NCI-H2029 (cell line): ENCODE results near the gene ARHGEF10L.
"Not testable (repeated sequence)": the region's sequence is repeated elsewhere in the genome, so short reads cannot be mapped to it uniquely, and the experiment has no call there.

Source experiments
- DNase-seq: peaks from one replicate; lab custom pipeline; 2025; lab: John Stamatoyannopoulos, UW

ARHGEF10L gene

DNA sequence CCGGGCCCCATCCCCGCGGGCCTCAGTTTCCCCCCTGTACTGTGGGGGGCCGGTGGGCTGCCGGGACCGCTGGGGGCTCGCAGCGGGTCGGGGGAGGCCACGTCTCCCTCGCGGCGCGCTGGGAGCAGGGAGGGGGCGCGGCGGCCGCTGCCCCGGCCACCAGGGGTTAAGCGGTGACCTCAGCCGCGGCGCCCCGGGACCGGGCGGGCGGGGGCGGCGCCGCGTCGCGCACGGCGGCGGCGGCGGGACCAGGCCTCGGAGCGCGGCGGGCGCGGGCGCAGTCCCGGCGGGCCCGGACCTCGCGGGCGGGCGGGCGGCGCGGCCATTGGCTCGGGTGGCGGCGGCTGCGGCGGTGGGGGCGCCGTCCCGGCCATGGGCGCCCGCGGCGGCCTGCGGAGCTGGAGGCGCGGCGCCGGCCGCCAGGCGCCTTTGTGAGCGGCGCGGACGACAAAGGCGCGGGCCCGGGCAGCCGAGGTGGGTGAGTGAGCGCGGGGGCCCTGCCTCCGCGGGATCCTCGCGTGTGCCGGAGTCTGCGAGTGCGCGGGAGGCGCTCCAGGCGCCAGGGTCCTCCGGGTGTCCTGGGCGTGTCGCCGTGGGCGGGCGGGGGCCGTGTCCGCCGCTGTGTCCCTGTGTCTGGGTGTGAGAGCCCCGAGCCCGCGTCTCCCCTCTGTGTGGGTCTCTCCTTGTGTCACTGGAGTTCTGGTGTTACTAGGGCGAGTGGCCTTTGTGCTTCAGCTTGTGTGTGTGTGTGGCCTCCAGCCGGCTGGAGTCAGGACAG is at the start of gene ARHGEF10L:
Gene ARHGEF10L, plus strand, starts transcription at position 222 of the 778 bp plus-strand sequence. CDS start 40,898 bp downstream, outside the sequence.
- DNase-seq = no peak

DNA sequence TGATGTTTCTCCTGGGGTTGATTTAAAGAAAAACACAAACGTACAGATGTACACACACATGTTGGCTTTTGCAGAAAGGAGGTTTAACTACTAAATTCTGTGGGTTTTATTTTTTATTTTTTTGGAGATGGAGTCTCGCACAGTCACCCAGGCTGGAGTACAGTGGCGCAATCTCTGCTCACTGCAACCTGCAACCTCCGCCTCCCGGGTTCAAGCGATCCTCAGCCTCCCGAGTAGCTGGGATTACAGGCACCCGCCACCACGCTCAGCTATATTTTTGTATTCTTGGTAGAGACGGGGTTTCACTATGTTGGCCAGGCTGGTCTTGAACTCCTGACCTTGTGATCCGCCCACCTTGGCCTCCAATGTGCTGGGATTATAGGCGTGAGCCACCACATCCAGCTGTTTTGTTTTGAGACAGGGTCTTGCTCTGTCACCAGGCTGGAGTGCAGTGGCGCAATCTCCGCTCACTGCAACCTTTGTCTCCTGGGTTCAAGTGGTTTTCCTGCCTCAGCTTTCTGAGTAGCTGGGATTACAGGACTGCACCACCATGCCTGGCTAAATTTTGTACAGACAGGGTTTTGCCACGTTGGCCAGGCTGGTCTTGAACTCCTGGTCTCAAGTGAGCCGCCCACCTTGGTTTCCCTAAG is 49.6 kb upstream of the ARHGEF10L start:
- not testable (repeated sequence) for DNase-seq

- not testable (repeated sequence) for DNase-seq
Measured at GRCh38 chr1:17490667-17491066, 48.8 kb upstream of the ARHGEF10L start.

GRCh38 chr1:17494114-17494729 is 45.3 kb upstream of the ARHGEF10L start:
- DNase-seq = peak; percentile 51

DNA sequence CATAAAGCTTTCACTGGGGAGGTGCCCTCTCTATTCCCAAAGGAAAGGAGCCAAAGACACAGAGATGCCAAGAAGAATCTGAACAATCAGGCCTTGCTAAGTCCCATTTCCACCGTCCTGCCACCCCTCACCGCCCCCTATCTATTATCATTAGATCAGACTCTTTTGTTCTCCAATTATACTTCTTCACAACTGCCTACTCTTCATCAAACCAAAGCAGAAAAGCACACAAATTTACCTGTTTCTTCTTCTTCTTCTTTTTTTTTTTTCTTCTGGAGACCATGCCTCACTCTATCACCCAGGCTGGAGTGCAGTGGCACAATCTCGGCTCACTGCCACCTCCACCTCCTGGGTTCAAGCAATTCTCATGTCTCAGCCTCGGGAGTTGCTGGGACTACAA is 43.1 kb upstream of the ARHGEF10L start:
- DNase-seq = no peak

GRCh38 chr1:17498214-17498613 is 41.3 kb upstream of the ARHGEF10L start:
- DNase-seq = no peak

- DNase-seq = peak; percentile 84
Measured at GRCh38 chr1:17502326-17502778, 37.1 kb upstream of the ARHGEF10L start.

DNA sequence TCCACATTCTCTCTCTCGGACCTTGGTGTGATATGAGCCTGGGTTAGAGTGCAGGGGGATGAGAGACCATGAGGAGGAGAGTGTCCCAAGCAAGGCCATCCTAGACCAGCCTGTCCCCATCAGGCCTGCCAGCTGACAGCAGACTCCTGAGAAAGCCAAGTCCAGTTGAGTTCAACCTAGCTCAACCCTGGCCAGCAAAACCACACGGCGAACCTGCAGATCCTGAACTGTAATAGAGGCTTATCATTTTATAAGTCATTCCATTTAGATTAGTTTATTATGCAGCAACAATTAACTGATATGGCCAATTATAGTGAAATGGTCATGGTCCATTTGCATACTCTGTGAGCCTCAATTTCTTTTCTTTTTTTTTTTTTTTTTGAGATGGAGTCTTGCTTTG is 36.4 kb upstream of the ARHGEF10L start:
- DNase-seq = no peak

- DNase-seq = not testable (repeated sequence)
Measured at GRCh38 chr1:17507200-17507599, 32.3 kb upstream of the ARHGEF10L start.

GRCh38 chr1:17507915-17508314 is 31.6 kb upstream of the ARHGEF10L start:
- no peak for DNase-seq

- DNase-seq = no peak
Measured at GRCh38 chr1:17509363-17509762, 30.1 kb upstream of the ARHGEF10L start.

- no peak for DNase-seq
Measured at GRCh38 chr1:17510138-17510537, 29.4 kb upstream of the ARHGEF10L start.

DNA sequence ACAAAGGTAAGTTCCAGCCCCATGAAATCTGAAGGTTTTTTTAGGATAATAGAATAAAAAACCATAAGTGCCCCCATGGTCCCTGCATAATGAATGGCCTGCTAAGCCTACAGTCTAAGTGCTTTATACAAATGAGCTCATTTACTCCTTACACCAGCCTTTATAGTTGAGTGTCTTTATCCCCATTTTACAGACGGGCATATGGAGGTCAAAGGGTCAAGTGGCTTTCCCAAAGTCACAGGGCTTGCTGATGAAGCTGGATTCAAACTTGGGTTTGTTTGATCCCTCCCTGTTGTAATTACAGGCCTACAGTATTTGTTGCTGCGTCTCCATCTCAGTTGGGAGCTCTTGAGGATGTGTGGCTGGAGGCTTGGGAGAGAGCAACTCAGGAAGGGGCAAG is 28.3 kb upstream of the ARHGEF10L start:
- DNase-seq = no peak

- no peak for DNase-seq
Measured at GRCh38 chr1:17513131-17513530, 26.4 kb upstream of the ARHGEF10L start.

DNA sequence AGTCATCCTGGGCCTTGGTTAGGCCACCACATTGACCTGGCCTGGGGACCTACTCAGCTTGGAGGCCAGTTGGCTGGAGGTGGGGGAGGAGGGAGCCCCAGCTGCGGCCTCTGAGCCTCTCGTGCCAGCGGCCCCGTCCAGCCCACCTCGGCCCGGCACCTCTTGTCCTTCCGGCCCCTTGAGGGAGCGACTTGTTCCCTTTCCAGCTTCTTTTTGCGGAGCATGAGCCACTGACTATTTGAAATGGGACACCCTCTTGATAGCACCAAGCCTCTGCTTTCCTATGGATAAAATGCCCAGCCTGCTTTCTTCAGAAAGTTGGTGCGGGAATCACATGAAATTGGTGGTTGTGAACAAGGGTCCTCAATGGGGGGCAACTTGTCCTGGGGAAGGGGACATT is 24.7 kb upstream of the ARHGEF10L start:
- no peak for DNase-seq

DNA sequence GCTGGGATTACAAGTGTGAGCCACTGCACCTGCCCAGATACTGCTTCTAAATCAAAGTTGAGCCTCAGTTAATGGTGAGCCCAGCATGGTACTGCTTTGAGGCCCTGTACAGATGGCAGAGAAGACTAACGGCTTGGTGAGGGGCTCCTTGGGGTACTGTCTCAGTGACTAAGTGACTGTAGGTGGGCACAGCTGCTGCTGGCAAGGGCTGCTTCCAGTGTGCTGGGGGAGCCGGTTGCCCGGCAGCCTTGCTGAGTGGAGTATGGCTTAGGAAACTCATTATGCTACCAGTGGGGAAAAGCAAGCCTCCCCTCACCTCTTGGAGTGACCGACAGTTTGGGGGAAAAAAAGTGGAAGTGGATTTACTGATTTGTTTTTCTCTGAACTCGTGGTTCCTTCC is 23.6 kb upstream of the ARHGEF10L start:
- no peak for DNase-seq

DNA sequence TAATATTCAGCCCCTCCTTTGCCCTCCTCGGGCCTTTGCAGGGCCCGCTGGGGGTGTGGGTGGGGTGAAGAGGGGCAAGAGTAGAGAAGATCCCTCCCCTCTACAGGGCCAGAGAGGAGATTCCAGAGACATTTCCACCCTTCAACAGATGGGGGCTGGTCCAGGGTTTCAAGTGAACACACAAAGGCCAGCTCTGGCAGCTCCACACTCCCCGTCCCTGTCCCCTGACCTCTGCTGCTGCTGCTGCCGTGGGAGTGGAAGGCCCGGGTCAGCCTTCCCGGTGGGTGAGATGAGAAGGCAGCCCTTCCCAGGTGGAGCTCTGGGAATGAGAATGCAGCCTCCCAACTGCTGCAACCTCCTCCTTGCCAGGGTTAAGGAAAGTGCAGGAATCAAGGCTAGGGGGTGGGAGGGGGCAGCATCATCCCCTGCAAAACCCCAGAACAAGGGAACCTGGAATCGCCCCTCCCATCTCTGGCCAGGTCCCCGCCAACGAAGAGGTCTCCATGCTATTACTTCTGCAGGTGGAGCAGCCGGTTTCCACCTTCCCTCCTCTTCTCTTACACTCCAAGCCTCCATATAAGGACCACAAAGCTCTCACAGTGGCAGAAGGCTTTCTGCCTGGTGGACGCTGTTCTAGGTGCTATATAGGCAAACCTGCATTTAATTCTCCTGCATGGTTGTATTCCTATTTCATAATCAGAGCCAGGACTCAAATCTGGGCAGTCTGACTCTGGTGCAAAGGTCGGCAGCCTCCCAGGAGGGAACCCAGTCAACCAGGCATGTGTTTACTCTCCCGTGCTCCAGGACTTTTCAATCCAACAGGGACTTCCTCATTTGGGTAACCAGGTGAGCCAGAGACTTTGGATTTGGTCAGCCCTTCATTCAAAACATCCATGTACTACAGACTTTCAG is 22.9 kb upstream of the ARHGEF10L start:
- no peak for DNase-seq

- DNase-seq = no peak
Measured at GRCh38 chr1:17520041-17520440, 19.5 kb upstream of the ARHGEF10L start.

- no peak for DNase-seq
Measured at GRCh38 chr1:17520473-17521319, 18.8 kb upstream of the ARHGEF10L start.

GRCh38 chr1:17521946-17522612 is 17.4 kb upstream of the ARHGEF10L start:
- DNase-seq = no peak
